Posterior vena cava (tissue), 2 donors: ENCODE measurements around the gene PIANP. TPM values are rescaled to one million over a fixed set of nuclear protein-coding genes. Genes with fewer than 3 reads are reported as not detected.

Experiments
- DNase-seq: peaks from one replicate; pipeline ENCODE4 v3.0.0-alpha.2; 2020; ENCODE audit warnings: low spot score
- intact Hi-C, 2 donors: fragments of 100-400 bp; cut with DNase I; formaldehyde crosslinking; loops; one replicate each; pipeline versions ENCODE4 v1.14.1 to v1.14.2; 2022 to 2023
- total RNA-seq, 2 donors: library from RNA; stranded (reverse); fragmentation: NEBNext Ultra II Directional; extraction: Animal tissue kit (Norgen Biotek cat#: 25700); gene quantifications; one replicate each; pipeline ENCODE4 v1.2.1, GENCODE V29; 2021
- donor health status: DM: yes; HTN: yes; CAD: no.
- donor health status: DM: yes; HTN: yes; CAD: no.

PIANP gene
- total RNA-seq, 2 donors from 2014 or later = 0.69 TPM; not detected in 1

DNA sequence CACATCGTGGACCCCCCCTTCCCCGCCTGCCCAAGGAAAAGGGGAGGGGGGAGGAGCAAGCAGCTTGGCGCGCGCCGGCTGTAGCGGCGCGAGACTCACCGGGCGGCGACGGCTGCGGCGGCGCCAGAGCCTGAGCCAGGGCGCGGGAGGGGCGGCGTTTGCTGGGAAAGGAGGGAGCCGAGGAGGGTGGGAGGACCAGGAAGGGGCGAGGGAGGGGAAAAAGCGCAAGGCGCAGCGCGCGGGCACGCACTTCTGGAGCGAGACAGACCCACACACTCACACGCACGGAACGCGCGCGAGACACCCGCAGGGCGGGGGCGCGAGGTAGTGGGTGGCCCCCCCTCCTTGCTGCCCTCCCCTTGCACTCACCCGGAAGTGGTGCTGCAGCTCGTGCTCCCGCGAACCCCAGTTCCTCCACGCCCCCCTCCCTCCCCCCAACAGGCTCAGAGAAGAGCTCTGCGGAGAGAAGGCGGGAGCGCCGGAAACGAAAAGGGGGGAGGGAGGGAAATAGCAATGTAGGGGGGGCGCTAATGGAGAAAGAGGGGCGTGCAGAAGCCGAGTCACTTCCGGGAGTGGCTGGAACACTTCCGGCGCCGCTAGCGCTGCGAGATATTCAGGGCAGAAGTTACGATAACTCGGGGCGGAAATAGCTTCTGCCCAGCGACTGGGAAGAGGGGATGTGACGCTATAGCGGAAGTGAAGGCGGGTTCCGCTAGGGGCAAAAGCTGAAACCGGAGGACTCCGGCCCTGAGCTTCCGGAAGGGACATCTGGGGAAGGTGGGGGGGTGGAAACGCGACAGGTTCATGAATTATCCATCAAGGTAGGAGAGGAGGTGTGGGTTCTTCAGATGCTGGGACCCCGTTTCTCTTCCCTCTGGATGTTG lies 11.4 kb downstream of the PIANP start, which contains the start of gene ZNF384:
ZNF384 (minus strand) TSS at position 377 of the 884 bp plus-strand sequence. CDS start 9,855 bp downstream, outside the sequence.
- intact Hi-C loops = loop anchor here in 1 of 2 donors (1.0 kb wide), 1 partner anchor 26 kb away; the partner anchor contains the start of gene ING4
- DNase-seq = peak; percentile 99

DNA sequence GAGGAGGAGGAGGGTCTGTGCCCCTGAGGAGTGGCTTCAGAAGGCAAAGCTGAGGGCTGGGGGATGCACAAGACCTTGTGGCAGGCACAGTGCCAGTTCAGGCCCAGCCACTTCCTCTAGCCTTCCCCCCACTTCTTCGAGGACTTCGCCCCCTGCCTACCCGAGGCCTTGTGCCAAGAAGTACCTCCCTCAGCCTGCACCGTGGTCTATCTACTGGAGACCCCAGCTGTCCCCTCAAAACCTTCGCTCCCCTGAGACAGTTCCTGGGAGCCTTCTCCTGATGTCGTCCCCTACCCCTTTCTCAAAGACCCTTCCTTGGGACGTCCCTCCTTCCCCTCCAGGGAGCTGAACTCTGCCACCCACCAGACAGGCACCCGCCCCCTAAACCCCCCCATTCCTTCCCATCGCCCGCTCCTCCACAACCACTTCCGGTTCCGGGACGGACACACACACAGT lies 12.0 kb downstream of the PIANP start:
- no peak for DNase-seq
- intact Hi-C loops = no loop called here

DNA sequence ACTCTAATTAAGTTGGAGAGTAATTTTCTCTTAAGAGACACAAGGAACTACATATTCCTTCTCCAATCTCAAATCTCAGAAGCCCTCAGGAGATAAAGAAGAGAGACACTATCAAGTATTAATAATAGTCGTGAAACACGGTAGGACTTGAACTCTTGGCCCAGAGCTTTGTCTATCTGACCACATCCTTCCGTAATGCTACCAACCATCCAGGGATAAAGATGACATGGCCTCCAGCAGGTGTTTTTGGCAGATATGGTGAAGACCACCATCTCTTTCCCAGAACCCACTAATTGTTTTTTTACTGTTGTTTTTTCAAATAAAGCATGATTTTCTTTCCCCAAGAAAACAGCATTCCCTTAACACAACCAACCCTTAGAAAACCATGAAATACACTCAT lies 14.8 kb downstream of the PIANP start:
- DNase-seq = no peak
- intact Hi-C loops = no loop called here

DNA sequence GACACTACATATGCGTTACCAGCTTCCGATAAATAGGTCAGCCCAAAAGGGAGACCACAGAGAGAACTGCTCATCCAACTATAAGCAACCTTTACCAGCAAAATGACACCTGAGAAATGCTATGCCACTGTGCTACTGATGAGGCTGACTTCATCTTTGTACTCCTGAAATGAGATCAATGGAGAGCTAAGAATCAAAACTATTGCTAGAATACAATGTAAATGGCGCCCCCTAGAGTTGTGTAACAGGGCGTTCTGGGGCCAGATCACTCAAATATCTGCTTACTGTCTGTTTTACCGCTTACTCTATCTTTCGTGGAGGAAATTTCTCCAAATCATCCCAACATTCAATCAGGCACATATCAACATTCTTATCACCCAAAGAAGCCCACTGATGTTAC lies 16.0 kb downstream of the PIANP start:
- DNase-seq = no peak
- intact Hi-C loops = no loop called here

DNA sequence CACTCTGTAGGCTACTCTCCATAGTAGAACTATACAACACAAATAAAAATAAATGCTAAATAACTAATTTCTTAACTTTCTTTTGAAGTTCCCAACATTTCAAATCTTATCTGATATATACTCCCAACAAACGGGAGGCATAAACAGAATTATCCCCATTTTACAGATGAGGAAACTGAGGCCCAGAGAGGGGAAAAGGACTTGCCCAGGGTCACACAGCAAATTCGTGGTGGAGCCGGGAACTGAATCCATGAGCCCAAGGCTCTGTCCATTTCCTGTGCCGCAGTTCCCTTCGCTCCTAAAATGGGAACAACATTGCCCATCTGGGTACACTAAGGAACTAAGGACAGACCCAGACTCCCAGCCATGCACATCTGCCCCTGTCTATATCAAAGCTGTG lies 23.7 kb downstream of the PIANP start:
- no peak for DNase-seq
- intact Hi-C loops = no loop called here

DNA sequence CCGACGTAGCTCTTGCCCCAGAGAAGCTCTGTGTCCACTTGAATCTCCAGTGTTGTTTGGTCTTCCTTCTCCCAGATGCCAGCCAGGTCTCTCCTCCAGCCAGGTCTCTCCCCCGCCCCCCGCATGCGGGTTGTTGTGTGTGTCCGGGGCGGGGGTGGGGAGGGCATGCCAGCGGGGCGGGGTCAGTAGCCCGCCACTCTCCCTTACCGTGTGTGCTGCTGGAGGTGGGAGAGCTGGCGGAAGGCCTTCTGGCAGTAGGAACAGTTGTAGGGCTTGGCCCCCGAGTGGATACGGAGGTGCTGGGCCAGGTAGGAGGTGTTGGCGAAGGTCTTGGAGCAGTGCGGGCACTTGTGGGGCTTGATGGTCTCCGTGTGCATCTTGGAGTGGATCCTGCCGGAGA lies 28.5 kb downstream of the PIANP start:
- intact Hi-C loops = no loop called here
- no peak for DNase-seq

DNA sequence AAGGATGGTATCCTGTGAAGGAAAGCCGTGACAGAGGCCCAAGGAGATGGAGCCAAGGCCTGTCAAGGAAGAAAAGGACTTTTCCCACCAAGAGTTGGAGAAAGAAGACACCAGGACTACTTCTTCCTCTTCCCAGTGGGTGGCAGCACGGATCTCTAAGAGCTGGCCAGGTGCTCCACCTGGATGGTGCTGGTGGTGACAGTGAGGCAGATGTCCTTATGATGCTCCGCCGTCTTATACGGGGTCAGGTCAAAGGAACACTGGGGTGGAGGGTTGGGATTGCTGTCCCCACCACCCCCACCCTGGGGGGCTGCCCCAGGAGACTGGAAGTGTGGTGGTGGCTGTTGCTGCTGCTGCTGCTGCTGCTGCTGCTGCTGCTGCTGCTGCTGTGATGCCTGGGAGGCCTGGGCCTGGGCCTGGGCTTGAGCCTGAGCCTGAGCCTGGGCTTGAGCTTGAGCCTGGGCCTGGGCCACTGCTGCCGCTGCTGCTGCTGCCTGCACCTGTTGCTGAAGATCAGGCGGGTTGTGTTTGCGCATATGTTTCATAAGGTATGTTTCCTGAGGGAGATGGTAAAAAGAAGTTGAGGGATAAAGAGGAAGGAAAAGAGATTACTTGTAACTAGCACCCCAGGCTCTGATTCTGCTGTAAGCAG lies 32.9 kb downstream of the PIANP start:
- no peak for DNase-seq
- intact Hi-C loops = loop anchor here in 1 of 2 donors (5.0 kb wide), 2 partner anchors 50 to 440 kb away; partner anchors contain the start of gene C1RL

DNA sequence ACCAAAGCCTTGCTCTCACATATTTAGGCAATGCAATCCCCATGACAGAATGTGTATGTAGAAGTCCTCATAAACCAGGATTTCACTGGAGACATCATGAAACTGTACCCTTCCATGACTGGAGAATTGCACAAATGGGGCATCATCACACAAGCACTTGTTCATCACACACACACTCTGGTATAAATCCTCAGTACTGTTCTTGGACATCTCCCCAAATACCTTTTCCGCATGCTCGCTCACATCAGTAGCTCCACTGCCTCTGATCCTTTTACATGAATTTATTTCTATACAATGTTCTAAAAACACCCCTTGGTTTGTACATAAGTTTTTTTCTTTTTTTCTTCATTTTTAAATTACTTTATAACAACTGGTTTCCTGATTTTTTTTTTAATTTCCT lies 34.4 kb downstream of the PIANP start:
- no peak for DNase-seq
- intact Hi-C loops = loop anchor here in 1 of 2 donors (5.0 kb wide), 2 partner anchors 49 to 441 kb away; partner anchors contain the start of gene C1RL

DNA sequence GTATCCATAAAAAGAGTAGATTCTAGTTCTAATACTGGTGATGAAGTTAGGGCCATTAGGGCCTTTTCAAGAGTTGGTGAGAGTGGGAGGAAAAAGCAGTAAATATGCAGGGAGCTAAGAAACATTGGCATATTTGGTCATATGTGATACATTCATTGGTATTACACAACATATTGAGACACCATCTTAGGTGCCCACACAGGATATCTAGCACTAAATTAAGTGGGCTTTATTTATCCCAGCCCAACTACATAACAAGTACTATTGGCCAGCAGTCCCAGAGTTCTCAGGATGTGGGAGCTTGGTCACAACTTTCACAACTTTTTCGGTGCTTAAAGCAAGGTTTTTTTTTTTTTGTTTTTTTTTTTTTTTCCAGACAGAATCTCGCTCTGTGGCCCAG lies 35.7 kb downstream of the PIANP start:
- intact Hi-C loops = loop anchor here in 1 of 2 donors (5.0 kb wide), 2 partner anchors 48 to 442 kb away; partner anchors contain the start of gene C1RL
- DNase-seq = no peak

DNA sequence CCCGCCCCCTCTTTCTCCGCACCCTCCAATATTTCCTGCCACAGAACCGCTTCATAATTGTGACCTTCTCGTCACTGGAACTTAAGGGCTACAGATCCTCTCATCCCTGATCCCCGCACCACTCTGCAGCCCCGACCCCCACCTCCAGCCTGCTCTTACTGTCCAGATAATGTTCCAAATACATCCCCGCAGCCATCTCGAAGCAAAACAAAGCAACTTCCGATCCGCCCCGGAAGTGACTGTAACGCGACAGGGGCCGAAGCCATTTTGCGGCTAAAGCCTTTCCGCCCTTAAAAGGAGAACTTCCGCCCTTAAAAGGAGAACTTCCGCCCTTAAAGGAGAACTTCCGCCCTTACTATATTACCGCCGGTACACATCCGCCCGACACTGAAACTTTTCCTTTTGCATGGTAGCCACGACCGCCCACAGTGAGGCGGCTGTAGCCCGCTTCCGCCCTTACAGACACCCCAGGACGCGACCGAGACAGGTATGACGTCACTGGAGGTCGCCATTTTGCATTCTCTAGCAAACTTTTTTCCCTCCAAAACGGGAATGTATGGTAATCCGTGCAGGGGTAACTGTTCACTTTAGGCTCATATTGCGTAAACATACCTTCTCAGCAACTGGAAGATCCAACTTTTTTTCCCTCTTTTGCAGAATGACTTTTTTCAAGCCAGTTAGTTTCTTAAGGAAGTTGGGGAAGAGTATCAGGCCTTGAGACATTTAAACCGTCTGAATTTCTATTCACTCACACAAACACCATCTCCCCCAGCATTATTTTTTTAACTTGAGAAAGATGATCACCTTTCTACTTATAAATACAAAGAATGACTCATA lies 37.5 kb downstream of the PIANP start, which contains the start of gene ING4:
ING4 (minus strand) TSS at position 214 of the 837 bp plus-strand sequence; CDS start at position 196, 18 bp downstream.
- intact Hi-C loops = loop anchor here in 1 of 2 donors (1.0 kb wide), 1 partner anchor 26 kb away; the partner anchor contains the start of gene ZNF384
- DNase-seq = peak; percentile 99

DNA sequence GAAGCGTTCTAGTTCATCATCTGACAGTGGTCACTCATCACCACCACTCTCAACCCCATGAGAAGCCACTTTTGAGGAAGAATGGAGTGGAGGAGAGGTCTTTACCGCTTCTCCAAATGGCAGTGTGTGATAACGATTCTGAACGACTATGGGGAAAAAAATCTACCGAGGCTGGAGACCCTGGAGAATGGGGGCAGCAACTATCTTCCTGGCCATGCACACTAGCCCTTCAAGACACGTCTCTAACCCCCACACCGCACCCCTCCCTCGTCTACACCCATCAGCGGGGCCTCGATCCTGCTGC lies 38.1 kb downstream of the PIANP start:
- no peak for DNase-seq
- intact Hi-C loops = no loop called here

DNA sequence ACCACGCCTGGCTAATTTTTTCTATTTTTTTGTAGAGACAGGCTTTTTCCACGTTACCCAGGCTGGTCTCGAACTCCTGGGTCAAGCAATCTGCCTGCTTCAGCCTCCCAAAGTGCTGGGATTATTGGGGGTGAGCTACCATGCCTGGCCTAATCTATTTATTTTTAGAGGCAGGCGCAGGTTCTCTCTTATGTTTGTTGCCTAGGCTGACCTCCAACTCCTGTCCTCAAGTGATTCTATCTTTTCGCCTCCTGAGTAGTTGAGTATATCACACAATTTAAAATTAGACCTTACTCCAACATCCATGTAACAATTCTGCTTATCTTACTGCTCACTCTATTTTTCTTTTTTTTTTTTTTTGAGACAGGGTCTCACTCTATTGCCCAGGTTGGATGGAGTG lies 46.6 kb downstream of the PIANP start:
- intact Hi-C loops = no loop called here
- DNase-seq = no peak

DNA sequence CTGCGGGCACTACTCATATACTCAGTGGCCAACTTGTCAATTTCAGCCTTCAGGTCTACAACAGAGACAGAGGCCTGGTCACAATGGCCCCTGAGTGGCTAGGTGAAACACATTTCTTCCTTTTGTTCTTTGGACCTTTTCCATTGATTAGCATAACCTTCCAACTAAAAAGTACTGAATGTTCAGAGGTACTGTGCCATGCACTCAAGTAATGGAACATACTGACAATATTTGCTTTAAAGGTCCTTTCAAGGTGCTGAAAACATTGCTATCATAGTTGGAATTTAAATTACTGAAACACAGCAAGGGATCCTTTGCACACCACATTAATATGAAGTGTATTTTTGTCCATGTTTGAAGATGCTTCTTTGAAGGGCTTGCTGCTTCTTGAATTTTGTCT lies 47.3 kb downstream of the PIANP start:
- no peak for DNase-seq
- intact Hi-C loops = no loop called here

DNA sequence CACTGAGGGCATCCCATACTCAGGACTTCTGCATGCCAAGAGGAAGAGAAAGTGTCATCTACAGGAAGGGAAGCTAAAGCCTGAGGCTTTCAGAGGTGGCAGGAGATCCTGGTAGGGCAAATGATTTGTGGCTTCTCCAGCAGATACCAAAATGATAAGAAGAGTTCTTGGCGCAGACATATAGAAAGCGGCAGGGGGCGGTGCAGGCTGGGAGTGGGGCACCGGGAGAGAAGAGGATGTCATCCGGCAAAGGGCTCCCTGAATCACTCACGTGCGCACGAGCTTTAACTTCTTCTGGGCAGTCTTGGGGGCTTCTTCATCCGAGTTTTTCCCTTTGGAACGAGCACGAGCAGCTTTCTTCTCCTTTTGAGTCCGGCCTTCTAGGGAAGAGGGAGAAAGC lies 48.2 kb downstream of the PIANP start:
- no peak for DNase-seq

DNA sequence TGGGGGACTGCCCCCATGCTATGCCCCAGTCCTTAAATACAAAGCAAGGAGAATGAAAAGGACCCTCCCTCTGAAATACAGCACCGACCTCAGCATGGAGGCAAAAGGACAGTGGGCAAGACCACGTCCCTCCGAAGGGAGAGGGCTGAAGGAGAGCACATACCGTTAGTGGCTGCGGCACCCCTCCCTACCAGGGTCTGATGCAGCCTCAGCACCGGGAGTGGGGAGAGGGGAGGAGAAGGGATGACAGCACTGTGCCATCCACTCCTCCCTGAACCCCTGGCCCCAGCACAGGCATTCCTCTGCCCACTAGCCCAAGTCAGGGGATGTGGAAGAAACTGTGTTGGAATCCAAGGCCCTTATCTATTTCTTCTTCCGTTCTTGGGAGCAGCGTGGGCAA lies 49.8 kb downstream of the PIANP start:
- intact Hi-C loops = no loop called here
- peak; percentile 40 for DNase-seq

More for the DNA sequence above, 48.2 kb downstream of the PIANP start:
- intact Hi-C loops = no loop called here

DNA sequence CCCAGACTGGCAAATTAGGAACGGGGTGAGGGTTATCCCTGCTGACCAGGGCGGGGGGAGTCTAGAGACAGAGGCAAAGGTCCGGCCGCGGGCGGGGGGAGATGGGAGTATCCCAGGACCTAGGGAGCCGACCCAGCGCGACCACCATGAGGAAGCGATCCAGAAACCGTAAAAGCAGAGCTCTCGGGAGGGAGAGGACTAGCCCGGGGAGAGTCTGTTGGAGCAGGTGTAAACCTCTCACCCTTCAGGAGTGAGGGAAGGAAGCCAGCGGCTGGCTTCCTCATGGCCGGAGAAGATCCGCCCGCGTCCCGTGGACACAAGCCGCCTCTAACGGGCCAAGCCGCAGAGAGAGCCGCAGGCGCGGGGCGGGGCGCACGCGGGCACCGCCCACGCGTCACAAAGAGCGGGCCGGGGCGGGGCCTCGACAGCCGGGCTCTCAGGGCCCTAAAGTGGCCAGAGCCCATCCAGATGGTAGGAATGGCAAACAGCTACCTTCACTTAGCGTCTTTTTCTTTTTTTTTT lies 53.5 kb downstream of the PIANP start, which contains the start of gene ACRBP:
ACRBP (minus strand) TSS at position 350 of the 522 bp plus-strand sequence; CDS start at position 284, 66 bp downstream.
- peak; percentile 94 for DNase-seq
- intact Hi-C loops = loop anchor here in 1 of 2 donors (10.0 kb wide), 1 partner anchor 82 kb away; the partner anchor contains the start of gene NOP2

DNA sequence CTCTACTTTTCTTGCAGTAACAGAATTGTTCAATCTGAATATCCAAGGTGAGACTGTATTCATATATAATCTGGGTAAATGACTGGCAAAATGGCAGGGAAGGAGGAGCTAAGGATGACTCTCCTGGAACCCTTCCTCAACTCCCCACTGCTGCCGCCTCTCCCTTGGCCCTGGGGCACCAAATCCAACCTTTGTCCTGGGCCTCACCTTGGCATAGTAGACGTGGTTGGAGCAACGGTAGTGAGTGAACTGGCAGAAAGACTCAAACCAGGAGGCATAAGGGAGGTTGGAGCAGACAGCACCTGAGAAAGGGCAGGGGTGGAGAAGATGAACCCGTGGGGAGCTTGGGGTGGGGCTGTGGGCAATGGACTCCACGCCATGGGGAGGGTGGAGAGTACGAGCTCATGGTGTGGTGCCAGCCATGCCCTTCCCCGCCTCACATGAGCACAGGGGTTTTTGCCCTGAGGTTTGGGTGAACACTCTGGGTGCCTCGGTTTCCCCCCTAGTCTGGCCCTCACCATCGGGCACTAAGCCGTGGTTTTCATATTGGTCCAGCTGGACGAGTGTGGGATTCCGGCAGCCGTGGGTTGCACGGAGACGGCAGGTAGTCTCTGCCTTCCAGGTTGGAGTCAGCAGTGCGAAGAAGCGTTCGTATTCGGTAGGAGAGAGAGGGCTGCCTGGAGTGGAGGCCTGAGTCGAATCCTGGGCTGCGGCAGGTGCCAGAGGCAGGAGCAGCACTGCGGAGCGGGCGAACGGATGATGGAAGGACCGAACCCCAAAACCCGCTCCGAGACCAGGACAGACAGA lies 54.1 kb downstream of the PIANP start:
- intact Hi-C loops = loop anchor here in 1 of 2 donors (10.0 kb wide), 1 partner anchor 82 kb away; the partner anchor contains the start of gene NOP2
- no peak for DNase-seq

DNA sequence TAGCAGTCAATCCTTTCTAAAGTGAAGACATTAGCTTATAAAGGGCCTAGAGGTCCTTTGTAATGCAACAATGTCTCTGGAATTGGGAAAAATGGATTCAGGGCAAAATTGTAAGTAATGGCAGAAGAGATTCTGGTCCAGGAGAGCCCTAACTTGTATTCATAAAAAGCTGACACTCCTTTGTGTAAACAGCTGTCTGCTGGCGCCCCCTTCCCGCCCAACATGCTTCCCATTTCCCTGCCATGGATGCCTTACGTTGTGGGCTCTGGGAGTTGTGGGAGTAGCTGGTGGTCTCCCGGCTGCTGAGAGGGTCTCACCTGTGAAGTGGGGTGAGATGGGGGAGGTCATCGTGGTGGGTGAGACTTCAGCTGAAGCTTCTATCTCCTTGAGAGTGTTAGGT lies 55.7 kb downstream of the PIANP start:
- intact Hi-C loops = loop anchor here in 1 of 2 donors (10.0 kb wide), 1 partner anchor 80 kb away; the partner anchor contains the start of gene NOP2
- no peak for DNase-seq
